Measurements from ENCODE around the gene IMMP1L.

IMMP1L gene

GRCh38 chr11:31387379-31387778, 122.0 kb downstream of the IMMP1L start:
- DNase-seq (ENCODE audit: low read depth in 2 of 2), result no peak

- no peak for DNase-seq (ENCODE audit: low read depth in 2 of 2)
These were observed 126.3 kb downstream of the IMMP1L start for GRCh38 chr11:31383116-31383515.

All from stimulated activated CD4-positive, alpha-beta T cell treated with anti-CD3 and anti-CD28 coated beads, Interleukin-15, amount 100 ng/mL, for 48 hours (primary cell).